ENCODE measurements around the gene HMSD. TPM values are rescaled to one million over a fixed set of nuclear protein-coding genes. Genes with fewer than 3 reads are reported as not detected.

HMSD gene
- total RNA-seq, 4 donors from 2014 or later, result 0.34 TPM; not detected in 3

DNA sequence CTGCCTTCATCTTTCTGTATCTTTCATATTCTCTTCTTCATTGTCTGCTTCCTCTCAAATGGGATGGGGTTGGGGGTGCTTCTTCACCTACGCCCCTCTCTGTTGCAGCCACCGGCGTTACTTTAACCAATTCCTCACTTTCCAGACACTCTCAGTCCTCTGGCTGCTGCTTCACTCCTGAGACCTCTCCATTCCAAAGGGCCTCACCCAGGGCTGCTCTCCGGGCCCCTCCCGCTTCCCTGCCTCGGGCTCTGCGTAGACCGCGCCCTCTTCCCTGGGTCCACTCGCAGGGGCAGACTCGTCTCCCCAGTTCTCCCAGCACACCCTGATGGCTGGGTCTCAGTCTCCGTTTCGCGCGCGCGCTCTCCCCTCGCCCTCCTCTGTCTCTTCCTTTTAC lies 21.7 kb downstream of the HMSD start:
- Histone ChIP-seq H3K4me3 (replicated peaks in 1 of 3) (peak overlapping the region; percentile 32 to 69 (median 45)), H3K9me3 (no peaks in the 10 kb centered on the region), H3K27me3 (no peaks in the 10 kb centered on the region), H3K36me3 (no peaks in the 10 kb centered on the region), H3K4me1 (peaks cover 0 to 19% of the 10 kb centered on the region in 2 donors), H3K27ac (peak overlapping the region; percentile 94 to 97 (median 96))
- intact Hi-C loops (cut with DNase I), result no loop called here
- TF ChIP-seq, protein P1, sequence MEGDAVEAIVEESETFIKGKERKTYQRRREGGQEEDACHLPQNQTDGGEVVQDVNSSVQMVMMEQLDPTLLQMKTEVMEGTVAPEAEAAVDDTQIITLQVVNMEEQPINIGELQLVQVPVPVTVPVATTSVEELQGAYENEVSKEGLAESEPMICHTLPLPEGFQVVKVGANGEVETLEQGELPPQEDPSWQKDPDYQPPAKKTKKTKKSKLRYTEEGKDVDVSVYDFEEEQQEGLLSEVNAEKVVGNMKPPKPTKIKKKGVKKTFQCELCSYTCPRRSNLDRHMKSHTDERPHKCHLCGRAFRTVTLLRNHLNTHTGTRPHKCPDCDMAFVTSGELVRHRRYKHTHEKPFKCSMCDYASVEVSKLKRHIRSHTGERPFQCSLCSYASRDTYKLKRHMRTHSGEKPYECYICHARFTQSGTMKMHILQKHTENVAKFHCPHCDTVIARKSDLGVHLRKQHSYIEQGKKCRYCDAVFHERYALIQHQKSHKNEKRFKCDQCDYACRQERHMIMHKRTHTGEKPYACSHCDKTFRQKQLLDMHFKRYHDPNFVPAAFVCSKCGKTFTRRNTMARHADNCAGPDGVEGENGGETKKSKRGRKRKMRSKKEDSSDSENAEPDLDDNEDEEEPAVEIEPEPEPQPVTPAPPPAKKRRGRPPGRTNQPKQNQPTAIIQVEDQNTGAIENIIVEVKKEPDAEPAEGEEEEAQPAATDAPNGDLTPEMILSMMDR (IDR thresholded peaks at IDR 0.05), result no peak
- TF ChIP-seq POLR2A (IDR thresholded peaks at IDR 0.05), result no peak
- DNase-seq, result peak; percentile 54 to 64
- WGBS, 2 donors, result 14 to 19% methylated on average over 18 of the region's 18 CpGs

DNA sequence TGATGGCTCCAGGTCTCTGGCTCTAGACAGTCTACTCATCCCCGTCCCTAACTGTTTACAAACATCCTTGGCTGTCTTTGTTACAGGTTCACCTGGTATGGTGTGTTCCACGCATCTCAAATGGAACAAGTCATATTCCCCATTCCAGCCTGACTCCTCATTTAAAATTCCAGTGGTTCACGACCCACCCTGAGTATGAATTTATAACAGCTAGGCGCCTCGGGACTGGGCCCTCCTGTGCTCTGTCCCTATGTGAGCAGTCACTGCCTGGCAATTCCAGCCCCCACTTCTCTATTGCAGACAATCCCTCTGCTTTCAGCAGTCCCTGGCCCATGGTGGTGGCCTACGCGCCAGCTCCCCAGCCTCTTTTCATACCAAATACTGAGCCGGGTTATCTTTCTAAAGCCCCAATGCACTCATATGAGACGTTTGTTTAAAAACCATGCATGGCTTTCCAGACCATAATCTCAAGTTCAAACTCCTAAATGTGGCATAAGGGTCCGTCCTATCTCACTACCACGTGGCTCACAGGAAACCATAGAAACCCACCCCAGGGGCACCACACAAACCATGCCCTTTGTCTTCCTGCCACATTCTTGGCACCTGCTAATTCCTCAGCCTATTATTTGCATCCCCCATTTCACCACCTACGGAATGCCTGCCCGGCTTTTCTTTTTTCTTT lies 22.4 kb downstream of the HMSD start:
- no peak for DNase-seq
- Histone ChIP-seq H3K4me3 (replicated peaks in 1 of 3) (no peak overlapping the region), H3K9me3 (no peaks in the 10 kb centered on the region), H3K36me3 (no peaks in the 10 kb centered on the region), H3K27ac (peak overlapping the region; percentile 94 to 97 (median 96)), H3K4me1 (peaks cover 0 to 19% of the 10 kb centered on the region in 2 donors), H3K27me3 (no peaks in the 10 kb centered on the region)
- intact Hi-C loops (cut with DNase I), result no loop called here
- WGBS, 2 donors, result 77 to 79% methylated on average over 13 of the region's 13 CpGs
- TF ChIP-seq, protein P1 (IDR thresholded peaks at IDR 0.05), result no peak
- no peak for TF ChIP-seq POLR2A (IDR thresholded peaks at IDR 0.05)

DNA sequence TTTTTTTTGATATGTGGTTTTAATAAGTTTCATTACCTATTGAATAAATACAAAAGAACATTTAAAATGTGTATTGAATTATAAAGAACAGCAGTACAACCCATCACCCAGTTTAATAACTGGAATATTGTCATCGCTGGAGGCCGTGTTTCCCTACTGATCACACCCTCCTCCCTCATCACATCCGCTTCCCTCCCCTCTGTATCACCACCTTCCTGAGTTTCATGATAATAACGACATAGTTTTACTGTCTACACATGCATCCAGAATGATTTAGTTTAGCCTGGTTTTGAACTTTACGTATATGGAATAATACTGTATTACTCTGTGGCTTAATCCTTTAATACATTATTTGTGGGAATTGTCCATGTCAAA lies 22.9 kb downstream of the HMSD start:
- no peak for DNase-seq
- intact Hi-C loops (cut with DNase I), result no loop called here
- Histone ChIP-seq H3K4me1 (peaks cover 0 to 16% of the 10 kb centered on the region in 2 donors), H3K4me3 (replicated peaks in 1 of 3) (no peak overlapping the region), H3K27ac (no peak overlapping the region), H3K27me3 (no peaks in the 10 kb centered on the region), H3K9me3 (no peaks in the 10 kb centered on the region), H3K36me3 (no peaks in the 10 kb centered on the region)
- TF ChIP-seq, protein P1 (IDR thresholded peaks at IDR 0.05), result no peak
- TF ChIP-seq POLR2A (IDR thresholded peaks at IDR 0.05), result no peak
- WGBS, 2 donors, result 93 to 95% methylated on average over 5 of the region's 5 CpGs

DNA sequence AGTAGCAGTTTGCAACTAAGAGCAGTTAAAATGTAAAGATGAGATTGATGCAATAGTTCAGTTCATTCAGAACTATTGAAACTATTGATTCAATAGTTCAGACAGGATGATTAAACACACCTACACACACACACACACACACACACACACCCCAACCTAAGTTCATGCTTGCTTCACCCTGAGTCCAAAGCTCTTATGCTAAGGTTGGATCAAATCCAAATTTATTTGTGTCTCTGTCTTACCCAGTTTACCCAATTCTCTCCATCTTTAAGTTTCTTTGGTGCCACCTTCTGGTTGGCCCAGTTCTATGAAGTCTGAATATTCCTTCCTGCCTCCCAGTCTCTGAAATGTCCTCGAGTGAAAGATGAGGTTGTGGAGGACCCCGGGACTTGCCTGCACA lies 25.9 kb downstream of the HMSD start:
- H3K36me3 ChIP-seq, result no peaks in the 10 kb centered on the region
- no peak for TF ChIP-seq POLR2A (IDR thresholded peaks at IDR 0.05)
- TF ChIP-seq, protein P1 (IDR thresholded peaks at IDR 0.05), result peak in 2 of 6 experiments; percentile 21 to 28
- intact Hi-C loops (cut with DNase I), result no loop called here
- H3K4me3 ChIP-seq (replicated peaks in 1 of 3), result no peak overlapping the region
- DNase-seq, result no peak
- H3K4me1 ChIP-seq, result peaks cover 4 to 6% of the 10 kb centered on the region in 2 donors
- no peak overlapping the region for H3K27ac ChIP-seq
- H3K27me3 ChIP-seq, result no peaks in the 10 kb centered on the region
- no peaks in the 10 kb centered on the region for H3K9me3 ChIP-seq
- WGBS, 2 donors, result 39 to 40% methylated on average over 2 of the region's 2 CpGs

DNA sequence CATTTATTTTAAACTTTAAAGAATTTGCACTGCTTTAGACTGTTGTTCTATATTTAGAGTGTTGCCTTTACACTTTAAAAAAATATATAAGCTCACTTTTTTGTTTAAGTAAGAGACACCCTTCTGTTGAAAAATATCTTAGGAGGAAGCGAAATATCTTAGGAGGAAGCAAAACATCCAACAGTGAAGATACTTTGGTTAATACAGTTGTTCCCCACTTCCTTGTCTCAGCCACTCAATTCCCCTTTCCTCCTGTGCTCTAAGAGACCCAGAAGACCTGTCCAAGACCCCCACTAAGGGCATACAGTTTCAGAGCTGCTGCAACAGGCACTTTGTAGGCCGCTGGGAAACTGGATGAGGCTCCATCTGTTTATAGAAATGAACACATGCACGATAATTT lies 26.5 kb downstream of the HMSD start:
- intact Hi-C loops (cut with DNase I), result no loop called here
- Histone ChIP-seq H3K27me3 (no peaks in the 10 kb centered on the region), H3K27ac (no peak overlapping the region), H3K4me1 (peaks cover 4 to 6% of the 10 kb centered on the region in 2 donors), H3K4me3 (replicated peaks in 1 of 3) (no peak overlapping the region), H3K9me3 (no peaks in the 10 kb centered on the region), H3K36me3 (no peaks in the 10 kb centered on the region)
- no peak for DNase-seq
- 85 to 87% methylated on average over 3 of the region's 3 CpGs for WGBS, 2 donors
- TF ChIP-seq POLR2A (IDR thresholded peaks at IDR 0.05), result no peak
- TF ChIP-seq, protein P1 (IDR thresholded peaks at IDR 0.05), result no peak
